Muscle layer of colon (tissue), 2 donors: ENCODE measurements around the gene ZNF708.
"Not testable (repeated sequence)": the region's sequence is repeated elsewhere in the genome, so short reads cannot be mapped to it uniquely, and the experiment has no call there.

Source experiments
- H3K27ac ChIP-seq: one replicate; pipeline ENCODE4 v1.7.0; 2013; ENCODE audit warnings: low read depth, mild to moderate bottlenecking, low read length, moderate library complexity
- H3K27me3 ChIP-seq, 2 donors: one replicate each; pipeline ENCODE4 v1.7.0; 2013; ENCODE audit warnings: low read length in 2 of 2, mild to moderate bottlenecking in 2 of 2; ENCODE audit not compliant: insufficient read depth in 2 of 2, control insufficient read depth in 1 of 2
- H3K36me3 ChIP-seq: one replicate; pipeline ENCODE4 v1.7.0; 2013; ENCODE audit warnings: mild to moderate bottlenecking, low read length; ENCODE audit not compliant: insufficient read depth
- H3K4me1 ChIP-seq: one replicate; pipeline ENCODE4 v1.7.0; 2013; ENCODE audit warnings: mild to moderate bottlenecking, low read length; ENCODE audit not compliant: insufficient read depth
- H3K4me3 ChIP-seq, 2 donors: one replicate each; pipeline ENCODE4 v1.7.0; 2013; ENCODE audit warnings: low read length in 2 of 2, low read depth in 1 of 2, mild to moderate bottlenecking in 1 of 2, moderate library complexity in 1 of 2
- H3K9ac ChIP-seq: one replicate; pipeline ENCODE4 v1.7.0; 2013; ENCODE audit warnings: low read length
- H3K9me3 ChIP-seq: one replicate; pipeline ENCODE4 v1.7.0; 2013; ENCODE audit warnings: mild to moderate bottlenecking, low read length
- donor health status: abdominal sarcoma.
- donor health status: Adenocarcinoma of cecum.

The ZNF708 gene

DNA sequence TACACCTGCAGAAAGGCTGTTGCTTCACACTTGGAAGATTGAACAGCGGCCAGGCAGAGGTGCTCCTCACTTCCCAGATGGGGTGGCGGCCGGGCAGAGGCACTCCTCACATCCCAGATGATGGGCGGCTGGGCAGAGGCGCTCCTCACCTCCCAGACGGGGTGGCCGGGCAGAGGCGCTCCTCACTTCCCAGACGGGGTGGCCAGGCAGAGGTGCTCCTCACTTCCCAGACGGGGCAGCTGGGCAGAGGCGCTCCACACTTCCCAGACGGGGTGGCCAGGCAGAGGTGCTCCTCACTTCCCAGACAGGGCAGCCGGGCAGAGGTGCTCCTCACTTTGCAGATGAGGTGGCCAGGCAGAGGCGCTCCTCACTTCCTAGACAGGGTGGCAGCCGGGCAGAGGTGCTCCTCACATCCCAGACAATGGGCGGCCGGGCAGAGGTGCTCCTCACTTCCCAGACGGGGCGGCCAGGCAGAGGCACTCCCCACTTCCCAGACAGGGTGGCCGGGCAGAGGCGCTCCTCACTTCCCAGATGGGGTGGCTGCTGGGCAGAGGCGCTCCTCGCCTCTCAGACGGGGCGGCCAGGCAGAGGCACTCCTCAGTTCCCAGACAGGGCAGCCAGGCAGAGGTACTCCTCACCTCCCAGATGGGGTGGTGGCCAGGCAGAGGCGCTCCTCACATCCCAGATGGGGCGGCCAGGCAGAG lies 69.6 kb downstream of the ZNF708 start:
- H3K4me1 ChIP-seq, H3K27ac ChIP-seq, H3K9me3 ChIP-seq, H3K4me3 ChIP-seq, H3K36me3 ChIP-seq, H3K9ac ChIP-seq, H3K27me3 ChIP-seq: not testable (repeated sequence)

DNA sequence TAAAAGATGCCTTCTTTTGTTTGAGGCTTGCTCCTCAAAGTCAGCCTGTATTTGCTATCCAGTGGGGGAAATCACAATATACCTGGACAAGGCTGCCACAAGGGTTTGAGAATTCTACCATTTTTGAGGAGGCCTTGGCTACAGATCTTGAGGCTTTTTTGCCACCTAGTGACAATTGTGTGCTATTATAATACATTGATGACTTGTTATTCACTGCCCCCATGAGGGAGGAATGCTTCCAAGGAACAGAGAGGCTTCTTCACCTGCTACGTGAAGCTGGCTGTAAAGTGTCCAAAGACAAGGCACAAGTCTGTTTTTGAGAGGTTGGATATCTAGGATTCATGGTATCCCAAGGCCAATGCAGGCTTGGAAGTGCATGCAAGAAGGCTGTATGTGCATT lies 72.5 kb downstream of the ZNF708 start:
- H3K4me1 ChIP-seq, result no peaks in the 10 kb centered on the region
- H3K9ac ChIP-seq, result no peak overlapping the region
- no peaks in the 10 kb centered on the region for H3K36me3 ChIP-seq
- no peak overlapping the region for H3K4me3 ChIP-seq
- no peak overlapping the region for H3K27ac ChIP-seq
- no peaks in the 10 kb centered on the region for H3K9me3 ChIP-seq
- no peaks in the 10 kb centered on the region for H3K27me3 ChIP-seq
